Endodermal cell (in vitro differentiated cells): ENCODE results near the gene PTX3. TPM values are rescaled to one million over a fixed set of nuclear protein-coding genes. Genes with fewer than 3 reads are reported as not detected.

Experiments
- DNase-seq: peaks from one replicate; pipeline ENCODE4 v3.0.0-alpha.2; 2017
- H3K27ac ChIP-seq: 2 replicates; pipeline ENCODE4 v1.5.1; 2013; ENCODE audit warnings: mild to moderate bottlenecking, low read depth, low read length, moderate library complexity
- H3K27me3 ChIP-seq: 2 replicates; pipeline ENCODE4 v1.6.1; 2013; ENCODE audit warnings: mild to moderate bottlenecking, low read length, moderate library complexity; ENCODE audit not compliant: insufficient read depth, control insufficient read depth, poor library complexity, severe bottlenecking
- H3K36me3 ChIP-seq: 2 replicates; pipeline ENCODE4 v1.7.0; 2013; ENCODE audit warnings: mild to moderate bottlenecking, low read length, moderate library complexity; ENCODE audit not compliant: control insufficient read depth, insufficient read depth
- H3K4me1 ChIP-seq: one replicate; pipeline ENCODE4 v1.7.0; 2013; ENCODE audit warnings: low read length; ENCODE audit not compliant: control insufficient read depth, insufficient read depth
- H3K4me3 ChIP-seq: 2 replicates; pipeline ENCODE4 v1.5.1; 2013; ENCODE audit warnings: mild to moderate bottlenecking, low read length, moderate library complexity
- H3K9ac ChIP-seq: 2 replicates; pipeline ENCODE4 v1.6.1; 2013; ENCODE audit warnings: mild to moderate bottlenecking, low read length, moderate library complexity; ENCODE audit not compliant: poor library complexity, severe bottlenecking; ENCODE audit errors: extremely low read depth
- H3K9me3 ChIP-seq: 2 replicates; pipeline ENCODE4 v1.6.1; 2013; ENCODE audit warnings: mild to moderate bottlenecking, low read length, moderate library complexity; ENCODE audit not compliant: control insufficient read depth
- H3K27ac Mint-ChIP-seq: 2 replicates; pipeline ENCODE4 v1.8.0; 2020; ENCODE audit warnings: mixed read lengths
- H3K27me3 Mint-ChIP-seq: 2 replicates; pipeline ENCODE4 v1.8.0; 2021; ENCODE audit warnings: mild to moderate bottlenecking, mixed read lengths; ENCODE audit not compliant: insufficient read depth
- H3K36me3 Mint-ChIP-seq: 2 replicates; pipeline ENCODE4 v1.8.0; 2020; ENCODE audit warnings: low read depth, mixed read lengths
- H3K4me1 Mint-ChIP-seq: 2 replicates; pipeline ENCODE4 v1.8.0; 2020; ENCODE audit warnings: mixed read lengths
- H3K4me3 Mint-ChIP-seq: 2 replicates; pipeline ENCODE4 v1.8.0; 2020; ENCODE audit warnings: mild to moderate bottlenecking, moderate library complexity, mixed read lengths
- H3K9me3 Mint-ChIP-seq: 2 replicates; pipeline ENCODE4 v1.8.0; 2020; ENCODE audit warnings: mild to moderate bottlenecking, mixed read lengths
- WGBS, 2 experiments: methylation state at CpG; one replicate each; pipeline versions ENCODE4 v1.1.5 to v1.1.7; 2013; ENCODE audit warnings: missing lambda C conversion rate in 2 of 2, mixed read lengths in 1 of 2; ENCODE audit not compliant: insufficient coverage in 1 of 2, insufficient read length in 1 of 2; 5-methylcytosine and 5-hydroxymethylcytosine counted together
- total RNA-seq, 2 donors: library from RNA; stranded (reverse); fragmentation: NEBNext Ultra II Directional in 1 of 2; extraction: Animal tissue kit (Norgen Biotek cat#: 25700) in 1 of 2; gene quantifications; 2 replicates in 1 of 2; 3 replicates in 1 of 2; pipeline ENCODE4 v1.2.1, GENCODE V29; 2021
- TF ChIP-seq, protein P1 (sequence below): fragments of 200-600 bp; sonication (generic); conservative IDR thresholded peaks from 2 replicates; pipeline ENCODE4 v1.5.0; 2021; ENCODE audit warnings: antibody characterized with exemption, mild to moderate bottlenecking

PTX3 gene
- total RNA-seq, 2 donors from 2014 or later = 0.13 to 0.51 TPM

GRCh38 chr3:157463816-157464215 lies 27.2 kb downstream of the PTX3 start:
- H3K9ac ChIP-seq = no peak overlapping the region
- 94 to 100% methylated on average over 1 of the region's 1 CpG for WGBS, 2 experiments
- Mint-ChIP-seq H3K36me3 (no peaks in the 10 kb centered on the region), H3K9me3 (no peaks in the 10 kb centered on the region), H3K4me1 (no peaks in the 10 kb centered on the region), H3K4me3 (no peak overlapping the region), H3K27me3 (no peaks in the 10 kb centered on the region), H3K27ac (no peak overlapping the region)
- no peaks in the 10 kb centered on the region for H3K36me3 ChIP-seq
- H3K4me3 ChIP-seq = no peak overlapping the region
- no peaks in the 10 kb centered on the region for H3K27me3 ChIP-seq
- H3K9me3 ChIP-seq = no peaks in the 10 kb centered on the region
- DNase-seq = no peak
- TF ChIP-seq, protein P1, sequence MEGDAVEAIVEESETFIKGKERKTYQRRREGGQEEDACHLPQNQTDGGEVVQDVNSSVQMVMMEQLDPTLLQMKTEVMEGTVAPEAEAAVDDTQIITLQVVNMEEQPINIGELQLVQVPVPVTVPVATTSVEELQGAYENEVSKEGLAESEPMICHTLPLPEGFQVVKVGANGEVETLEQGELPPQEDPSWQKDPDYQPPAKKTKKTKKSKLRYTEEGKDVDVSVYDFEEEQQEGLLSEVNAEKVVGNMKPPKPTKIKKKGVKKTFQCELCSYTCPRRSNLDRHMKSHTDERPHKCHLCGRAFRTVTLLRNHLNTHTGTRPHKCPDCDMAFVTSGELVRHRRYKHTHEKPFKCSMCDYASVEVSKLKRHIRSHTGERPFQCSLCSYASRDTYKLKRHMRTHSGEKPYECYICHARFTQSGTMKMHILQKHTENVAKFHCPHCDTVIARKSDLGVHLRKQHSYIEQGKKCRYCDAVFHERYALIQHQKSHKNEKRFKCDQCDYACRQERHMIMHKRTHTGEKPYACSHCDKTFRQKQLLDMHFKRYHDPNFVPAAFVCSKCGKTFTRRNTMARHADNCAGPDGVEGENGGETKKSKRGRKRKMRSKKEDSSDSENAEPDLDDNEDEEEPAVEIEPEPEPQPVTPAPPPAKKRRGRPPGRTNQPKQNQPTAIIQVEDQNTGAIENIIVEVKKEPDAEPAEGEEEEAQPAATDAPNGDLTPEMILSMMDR = no peak
- H3K4me1 ChIP-seq = no peaks in the 10 kb centered on the region
- H3K27ac ChIP-seq = no peak overlapping the region

DNA sequence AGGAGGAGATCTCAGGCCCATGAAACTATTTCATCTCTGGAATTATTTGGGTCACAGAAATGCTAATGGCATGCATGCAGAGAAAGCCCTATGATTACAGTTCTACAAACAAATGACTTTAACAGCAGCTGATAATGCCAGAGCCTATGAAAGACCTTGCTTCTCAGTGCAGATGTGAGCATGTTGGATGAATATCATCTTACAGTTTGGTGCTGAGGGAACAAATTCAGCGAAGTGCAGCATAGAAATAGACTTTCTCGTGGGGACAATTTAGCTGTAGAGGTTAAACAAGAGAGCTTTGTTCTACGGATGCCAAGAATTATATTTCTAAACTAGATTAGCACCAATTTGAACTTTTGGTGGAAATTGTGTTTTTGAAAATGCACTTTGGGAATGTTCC lies 27.7 kb downstream of the PTX3 start:
- Histone ChIP-seq H3K4me1 (no peaks in the 10 kb centered on the region), H3K36me3 (no peaks in the 10 kb centered on the region), H3K27me3 (no peaks in the 10 kb centered on the region), H3K9ac (no peak overlapping the region), H3K9me3 (no peaks in the 10 kb centered on the region), H3K4me3 (no peak overlapping the region), H3K27ac (no peak overlapping the region)
- Mint-ChIP-seq H3K4me1 (no peaks in the 10 kb centered on the region), H3K4me3 (no peak overlapping the region), H3K36me3 (no peaks in the 10 kb centered on the region), H3K27ac (no peak overlapping the region), H3K9me3 (no peaks in the 10 kb centered on the region), H3K27me3 (no peaks in the 10 kb centered on the region)
- TF ChIP-seq, protein P1 = no peak
- no peak for DNase-seq
- WGBS, 2 experiments = 85% methylated on average over 3 of the region's 3 CpGs; no CpG with 5 or more reads in 1 of the 2 experiments

DNA sequence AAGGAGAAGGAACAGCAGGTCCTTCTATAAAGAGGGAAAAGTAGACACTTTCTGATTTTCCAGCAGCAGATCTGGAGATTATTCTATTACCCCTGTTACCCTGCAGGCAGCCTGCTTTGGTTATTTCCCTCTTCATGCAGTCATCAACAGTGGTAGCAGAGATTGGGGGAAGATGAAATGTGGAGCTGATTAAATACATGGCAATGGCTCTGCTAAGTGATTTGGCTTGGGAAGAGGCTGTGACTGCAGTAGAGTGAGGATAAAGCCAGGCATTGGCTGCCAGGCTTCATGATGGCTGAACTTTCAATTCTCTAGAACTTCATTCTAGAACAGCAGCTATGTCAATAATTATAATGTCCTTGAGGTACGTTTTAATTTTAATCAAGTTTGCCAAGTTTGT lies 29.1 kb downstream of the PTX3 start:
- Mint-ChIP-seq H3K9me3 (no peaks in the 10 kb centered on the region), H3K4me1 (no peaks in the 10 kb centered on the region), H3K27ac (no peak overlapping the region), H3K27me3 (no peaks in the 10 kb centered on the region), H3K4me3 (no peak overlapping the region), H3K36me3 (no peaks in the 10 kb centered on the region)
- Histone ChIP-seq H3K4me1 (no peaks in the 10 kb centered on the region), H3K36me3 (no peaks in the 10 kb centered on the region), H3K27me3 (no peaks in the 10 kb centered on the region), H3K4me3 (no peak overlapping the region), H3K9me3 (no peaks in the 10 kb centered on the region), H3K27ac (no peak overlapping the region), H3K9ac (no peak overlapping the region)
- no peak for DNase-seq
- TF ChIP-seq, protein P1 = no peak
- WGBS, 2 experiments = 80 to 100% methylated on average over 1 of the region's 1 CpG
